ENCODE data around the gene SLC22A31.

- TF ChIP-seq CREB5 (CRISPR knock-in tag; IDR thresholded peaks at IDR 0.05; ENCODE audit: low read depth) (no peak), PPARA (CRISPR knock-in tag; IDR thresholded peaks at IDR 0.05; ENCODE audit: borderline replicate concordance) (no peak), TSHZ2 (CRISPR knock-in tag; IDR thresholded peaks at IDR 0.05) (no peak)
Measured at GRCh38 chr16:89177501-89177900, 22.8 kb downstream of the SLC22A31 start.
